HepG2 (cell line): ENCODE results near the gene SLC2A4. TPM values are rescaled to one million over a fixed set of nuclear protein-coding genes. Genes with fewer than 3 reads are reported as not detected.

Source experiments
- ATM ChIP-seq: fragments of 450-650 bp; IDR thresholded peaks from 2 replicates; pipeline ENCODE4 v1.7.1; 2017; ENCODE audit warnings: mild to moderate bottlenecking, borderline replicate concordance
- CBFB ChIP-seq: sonication (generic); formaldehyde crosslinking; IDR thresholded peaks from 2 replicates; pipeline ENCODE4 v1.4.0; 2020; ENCODE audit warnings: missing genetic modification reagents
- CEBPB ChIP-seq: IDR thresholded peaks from 2 replicates; pipeline ENCODE4 v1.6.1; 2011; ENCODE audit warnings: low read depth, low read length, improper control_type of control experiment, borderline replicate concordance
- CHCHD3 ChIP-seq: sonication (generic); formaldehyde crosslinking; IDR thresholded peaks from 2 replicates; pipeline ENCODE4 v1.8.0; 2022; ENCODE audit warnings: mild to moderate bottlenecking, missing genetic modification reagents, moderate library complexity
- DRAP1 ChIP-seq: IDR thresholded peaks from 2 replicates; pipeline ENCODE4 v1.6.1; 2016; ENCODE audit warnings: missing genetic modification reagents, missing compliant biosample characterization
- FOXJ3 ChIP-seq: sonication (generic); formaldehyde crosslinking; IDR thresholded peaks from 2 replicates; pipeline ENCODE4 v1.4.0; 2020; ENCODE audit warnings: missing genetic modification reagents, mild to moderate bottlenecking, borderline replicate concordance
- HDAC1 ChIP-seq: sonication (generic); formaldehyde crosslinking; IDR thresholded peaks from 2 replicates; pipeline ENCODE4 v1.5.1; 2020; ENCODE audit warnings: mild to moderate bottlenecking, missing genetic modification reagents
- HIC2 ChIP-seq: sonication (generic); formaldehyde crosslinking; IDR thresholded peaks from 2 replicates; pipeline ENCODE4 v1.9.0; 2022; ENCODE audit warnings: low read depth, missing genetic modification reagents
- KLF12 ChIP-seq: sonication (generic); formaldehyde crosslinking; IDR thresholded peaks from 2 replicates; pipeline ENCODE4 v1.4.0; 2020; ENCODE audit warnings: missing genetic modification reagents, borderline replicate concordance
- KLF15 ChIP-seq: sonication (generic); formaldehyde crosslinking; IDR thresholded peaks from 2 replicates; pipeline ENCODE4 v1.8.1; 2023; ENCODE audit warnings: borderline replicate concordance, mild to moderate bottlenecking, inconsistent platforms, missing genetic modification reagents, mixed read lengths
- MAFG ChIP-seq: sonication (generic); formaldehyde crosslinking; IDR thresholded peaks from 2 replicates; pipeline ENCODE4 v1.5.1; 2020; ENCODE audit warnings: mild to moderate bottlenecking, missing genetic modification reagents
- MED8 ChIP-seq: sonication (generic); formaldehyde crosslinking; IDR thresholded peaks from 2 replicates; pipeline ENCODE4 v1.8.1; 2023; ENCODE audit warnings: mild to moderate bottlenecking, missing genetic modification reagents; ENCODE audit not compliant: insufficient replicate concordance
- MLX ChIP-seq: IDR thresholded peaks from 2 replicates; pipeline ENCODE4 v1.6.1; 2016
- NFYC ChIP-seq: IDR thresholded peaks from 2 replicates; pipeline ENCODE4 v1.6.1; 2016; ENCODE audit warnings: missing genetic modification reagents, missing compliant biosample characterization
- STAT5B ChIP-seq: sonication (generic); formaldehyde crosslinking; IDR thresholded peaks from 2 replicates; pipeline ENCODE4 v1.4.0; 2020; ENCODE audit warnings: missing genetic modification reagents
- TIGD3 ChIP-seq: sonication (generic); formaldehyde crosslinking; IDR thresholded peaks from 2 replicates; pipeline ENCODE4 v1.5.1; 2020; ENCODE audit warnings: mild to moderate bottlenecking, missing genetic modification reagents, borderline replicate concordance
- ZBTB43 ChIP-seq: sonication (generic); formaldehyde crosslinking; conservative IDR thresholded peaks from 2 replicates; pipeline ENCODE4 v1.4.0; 2020; ENCODE audit warnings: missing genetic modification reagents
- ZFP36L2 ChIP-seq: sonication (generic); formaldehyde crosslinking; IDR thresholded peaks from 2 replicates; pipeline ENCODE4 v1.4.0; 2020; ENCODE audit warnings: missing genetic modification reagents
- ZFP62 ChIP-seq: sonication (generic); formaldehyde crosslinking; IDR thresholded peaks from 2 replicates; pipeline ENCODE4 v1.4.0; 2020; ENCODE audit warnings: missing genetic modification reagents
- ZNF251 ChIP-seq: sonication (generic); formaldehyde crosslinking; IDR thresholded peaks from 2 replicates; pipeline ENCODE4 v1.9.0; 2021; ENCODE audit warnings: mild to moderate bottlenecking, missing genetic modification reagents
- ZNF263 ChIP-seq: sonication (generic); formaldehyde crosslinking; IDR thresholded peaks from 2 replicates; pipeline ENCODE4 v1.4.0; 2020; ENCODE audit warnings: missing genetic modification reagents
- ZNF276 ChIP-seq: sonication (generic); formaldehyde crosslinking; IDR thresholded peaks from 2 replicates; pipeline ENCODE4 v1.4.0; 2020; ENCODE audit warnings: mild to moderate bottlenecking, low read depth, missing genetic modification reagents
- ZNF589 ChIP-seq: sonication (generic); formaldehyde crosslinking; conservative IDR thresholded peaks from 2 replicates; pipeline ENCODE4 v1.8.0; 2022; ENCODE audit warnings: mild to moderate bottlenecking, moderate library complexity, missing genetic modification reagents
- ZNF672 ChIP-seq: sonication (generic); formaldehyde crosslinking; IDR thresholded peaks from 2 replicates; pipeline ENCODE4 v1.8.1; 2022; ENCODE audit warnings: missing genetic modification reagents
- polyA plus RNA-seq, 8 experiments: library from polyadenylated mRNA; depleted of rRNA in 3 of 8; stranded (reverse) in 7 of 8; unstranded in 1 of 8; fragments of >200 nt; fragmentation: Illumina TruSeq in 4 of 8; extraction: Trizol in 4 of 8; gene quantifications; 2 replicates each; pipeline versions ENCODE4 v1.2.1 to v1.2.3, GENCODE V29; 2011 to 2016; ENCODE audit warnings: low read depth in 4 of 8, missing spikeins in 1 of 8, mixed read lengths in 1 of 8; ENCODE audit not compliant: insufficient read depth in 1 of 8
- total RNA-seq, 5 experiments: library from RNA; depleted of rRNA; stranded (reverse); fragments of >200 nt; fragmentation: Illumina TruSeq; extraction: Trizol; gene quantifications; 2 replicates each; pipeline ENCODE4 v1.2.3, GENCODE V29; 2016; ENCODE audit warnings: low read depth in 1 of 5

SLC2A4 gene
- total and polyA plus RNA-seq, 2 of the 13 experiments (the other 11 are each of a cell fraction or from before 2014, with no cell fraction given), result 4.9 to 5.8 TPM

GRCh38 chr17:7237761-7238419 lies 43.6 kb upstream of the SLC2A4 start (continued):
- no peak for TF ChIP-seq ZFP36L2 (CRISPR knock-in tag)
- TF ChIP-seq KLF15 (CRISPR knock-in tag), result no peak
- TF ChIP-seq MAFG (CRISPR knock-in tag), result no peak
- no peak for TF ChIP-seq CHCHD3 (CRISPR knock-in tag)
- no peak; the same call in 1 of the 2 replicates for TF ChIP-seq HDAC1 (CRISPR knock-in tag)
- no peak for TF ChIP-seq TIGD3 (CRISPR knock-in tag)
- no peak for TF ChIP-seq CBFB (CRISPR knock-in tag)
- no peak for TF ChIP-seq ZNF251 (CRISPR knock-in tag)
- 0 out of 2 replicates have a peak, but pooled peaks have one; percentile 36 for TF ChIP-seq KLF12 (CRISPR knock-in tag)
- TF ChIP-seq MLX, result no peak
- TF ChIP-seq ZBTB43, result no peak
- TF ChIP-seq ZNF276 (CRISPR knock-in tag), result no peak
- no peak for TF ChIP-seq ZFP62 (CRISPR knock-in tag)
- no peak for TF ChIP-seq STAT5B (CRISPR knock-in tag)
- no peak for TF ChIP-seq HIC2 (CRISPR knock-in tag)
- no peak for TF ChIP-seq ATM
- no peak for TF ChIP-seq DRAP1
- TF ChIP-seq MED8 (CRISPR knock-in tag), result no peak
- TF ChIP-seq CEBPB, result no peak
- no peak for TF ChIP-seq ZNF589
- TF ChIP-seq FOXJ3, result no peak
- no peak for TF ChIP-seq NFYC
- peak; percentile 59 for TF ChIP-seq ZNF263 (CRISPR knock-in tag)
- no peak for TF ChIP-seq ZNF672 (CRISPR knock-in tag)
